Esophagus squamous epithelium (tissue), 5 donors: ENCODE results near the gene HYDIN. TPM values are rescaled to one million over a fixed set of nuclear protein-coding genes. Genes with fewer than 3 reads are reported as not detected.

ENCODE experiments used
- DNase-seq: peaks from one replicate; lab custom pipeline; 2025; lab: John Stamatoyannopoulos, UW
- H3K27ac ChIP-seq, 4 donors: fragments of 200-600 bp; sonication (generic); one replicate each; pipeline ENCODE4 v1.5.1; 2016 to 2019; ENCODE audit warnings: mild to moderate bottlenecking in 1 of 4
- H3K27me3 ChIP-seq, 4 donors: fragments of 200-600 bp; sonication (generic); 1 replicate in 3 of 4; 2 replicates in 1 of 4; pipeline versions ENCODE4 v1.5.1 to v1.6.0; 2017 to 2021; ENCODE audit warnings: antibody characterized with exemption in 1 of 4
- H3K36me3 ChIP-seq, 3 donors: fragments of 200-600 bp; sonication (generic); one replicate each; pipeline ENCODE4 v1.5.1; 2016 to 2019
- H3K4me1 ChIP-seq, 3 donors: fragments of 200-600 bp; sonication (generic); one replicate each; pipeline ENCODE4 v1.5.1; 2017 to 2019
- H3K4me3 ChIP-seq, 4 donors: fragments of 200-600 bp; sonication (generic); 1 replicate in 3 of 4; 2 replicates in 1 of 4; pipeline ENCODE4 v1.5.1; 2016 to 2019; ENCODE audit warnings: mild to moderate bottlenecking in 2 of 4, moderate library complexity in 1 of 4
- H3K9me3 ChIP-seq, 3 donors: fragments of 200-600 bp; sonication (generic); one replicate each; pipeline ENCODE4 v1.5.1; 2016 to 2019
- CTCF ChIP-seq, 6 experiments: fragments of 450-650 bp in 4 of 6; fragments of 200-600 bp in 2 of 6; sonication (generic) in 2 of 6; IDR thresholded peaks; one replicate each; pipeline ENCODE4 v1.5.1; 2016 to 2019; ENCODE audit warnings: antibody characterized with exemption in 6 of 6, mild to moderate bottlenecking in 4 of 6, moderate library complexity in 4 of 6
- POLR2A ChIP-seq, 4 donors: fragments of 450-650 bp; IDR thresholded peaks; one replicate each; pipeline ENCODE4 v1.6.1; 2017; ENCODE audit warnings: antibody characterized with exemption in 4 of 4, mild to moderate bottlenecking in 4 of 4, moderate library complexity in 3 of 4
- WGBS, 2 donors: methylation state at CpG; one replicate each; pipeline ENCODE4 v1.1.5; 2018; 5-methylcytosine and 5-hydroxymethylcytosine counted together
- intact Hi-C: fragments of 100-400 bp; cut with DNase I; formaldehyde crosslinking; loops from one replicate; pipeline ENCODE4 v1.15.0; 2022
- total RNA-seq, 4 donors: library from RNA; depleted of rRNA; stranded (reverse); fragments of >200 nt; gene quantifications; one replicate each; pipeline ENCODE4 v1.1.0, GENCODE V29; 2016
- donor health status: DM: yes; HTN: yes; CAD: no.

Gene HYDIN
- total RNA-seq, 4 donors from 2014 or later: 0.23 to 2.4 (median 0.38) TPM; not detected in 1

- Histone ChIP-seq H3K27me3 (no peaks in the 10 kb centered on the region), H3K4me3 (no peak overlapping the region), H3K9me3 (no peaks in the 10 kb centered on the region), H3K27ac (no peak overlapping the region), H3K4me1 (peaks cover 0 to 21% (median 0%) of the 10 kb centered on the region in 3 donors), H3K36me3 (no peaks in the 10 kb centered on the region)
- no peak for DNase-seq
- intact Hi-C loops: no loop called here
- no peak for TF ChIP-seq CTCF (IDR thresholded peaks at IDR 0.05)
- TF ChIP-seq POLR2A (IDR thresholded peaks at IDR 0.05): no peak
These were observed 15.8 kb upstream of the HYDIN start for GRCh38 chr16:71246309-71246708.

- no peak for TF ChIP-seq POLR2A (IDR thresholded peaks at IDR 0.05)
- TF ChIP-seq CTCF (IDR thresholded peaks at IDR 0.05): no peak
- WGBS, 2 donors: 82 to 86% methylated on average over 1 of the region's 1 CpG
- Histone ChIP-seq H3K27ac (no peak overlapping the region), H3K4me3 (no peak overlapping the region), H3K27me3 (no peaks in the 10 kb centered on the region), H3K4me1 (peaks cover 0 to 3% (median 0%) of the 10 kb centered on the region in 3 donors), H3K36me3 (no peaks in the 10 kb centered on the region), H3K9me3 (no peaks in the 10 kb centered on the region)
- no peak for DNase-seq
- intact Hi-C loops: no loop called here
These were observed 14.0 kb upstream of the HYDIN start for GRCh38 chr16:71244521-71244920.

- Histone ChIP-seq H3K4me3 (no peak overlapping the region), H3K4me1 (no peaks in the 10 kb centered on the region), H3K27me3 (no peaks in the 10 kb centered on the region), H3K27ac (no peak overlapping the region), H3K9me3 (no peaks in the 10 kb centered on the region), H3K36me3 (no peaks in the 10 kb centered on the region)
- WGBS, 2 donors: 37 to 50% methylated on average over 3 of the region's 3 CpGs
- no peak for TF ChIP-seq POLR2A (IDR thresholded peaks at IDR 0.05)
- TF ChIP-seq CTCF (IDR thresholded peaks at IDR 0.05): no peak
- intact Hi-C loops: no loop called here
- DNase-seq: no peak
These were observed 12.1 kb upstream of the HYDIN start for GRCh38 chr16:71242601-71243000.

GRCh38 chr16:71242036-71242435 lies 11.5 kb upstream of the HYDIN start:
- H3K27ac ChIP-seq: no peak overlapping the region
- intact Hi-C loops: no loop called here
- no peak for DNase-seq
- H3K4me1 ChIP-seq: no peaks in the 10 kb centered on the region
- no peaks in the 10 kb centered on the region for H3K9me3 ChIP-seq
- no peaks in the 10 kb centered on the region for H3K27me3 ChIP-seq
- TF ChIP-seq POLR2A (IDR thresholded peaks at IDR 0.05) (no peak), CTCF (IDR thresholded peaks at IDR 0.05) (no peak)
- 67 to 77% methylated on average over 4 of the region's 4 CpGs for WGBS, 2 donors
- no peaks in the 10 kb centered on the region for H3K36me3 ChIP-seq
- no peak overlapping the region for H3K4me3 ChIP-seq

GRCh38 chr16:71229344-71229743 lies 1.2 kb downstream of the HYDIN start:
- Histone ChIP-seq H3K4me3 (no peak overlapping the region), H3K4me1 (peaks cover 0 to 5% (median 0%) of the 10 kb centered on the region in 3 donors), H3K27ac (no peak overlapping the region), H3K9me3 (peaks cover 3 to 4% (median 4%) of the 10 kb centered on the region in 3 donors), H3K27me3 (peaks cover 0 to 26% (median 0%) of the 10 kb centered on the region in 4 donors), H3K36me3 (no peaks in the 10 kb centered on the region)
- WGBS, 2 donors: 85 to 100% methylated on average over 1 of the region's 1 CpG
- no peak for DNase-seq
- intact Hi-C loops: no loop called here
- TF ChIP-seq CTCF (IDR thresholded peaks at IDR 0.05) (no peak), POLR2A (IDR thresholded peaks at IDR 0.05) (no peak)
